Smooth muscle cell (in vitro differentiated cells): Measurements from ENCODE around the gene FOXJ3. TPM values are rescaled to one million over a fixed set of nuclear protein-coding genes. Genes with fewer than 3 reads are reported as not detected.

ENCODE experiments used
- DNase-seq: peaks from one replicate; lab custom pipeline; 2025; ENCODE audit not compliant: unreplicated experiment; lab: John Stamatoyannopoulos, UW
- H2AFZ ChIP-seq: fragments of 200-600 bp; sonication (generic); 2 replicates; pipeline ENCODE4 v1.6.0; 2016; ENCODE audit warnings: antibody characterized with exemption, low read depth, mild to moderate bottlenecking
- H3F3A ChIP-seq: fragments of 200-600 bp; sonication (generic); 2 replicates; pipeline ENCODE4 v1.6.0; 2017; ENCODE audit warnings: antibody characterized with exemption, low read depth
- H3K27ac ChIP-seq: fragments of 200-600 bp; sonication (generic); 2 replicates; pipeline ENCODE4 v1.5.1; 2016; ENCODE audit warnings: low read depth, mild to moderate bottlenecking
- H3K27me3 ChIP-seq: fragments of 200-600 bp; sonication (generic); 2 replicates; pipeline ENCODE4 v1.6.1; 2016; ENCODE audit warnings: low read depth, mild to moderate bottlenecking
- H3K36me3 ChIP-seq: fragments of 200-600 bp; sonication (generic); 2 replicates; pipeline ENCODE4 v1.5.1; 2016; ENCODE audit warnings: low read depth
- H3K4me1 ChIP-seq: fragments of 200-600 bp; sonication (generic); 2 replicates; pipeline ENCODE4 v1.5.1; 2016; ENCODE audit warnings: low read depth
- H3K4me2 ChIP-seq: fragments of 200-600 bp; sonication (generic); 2 replicates; pipeline ENCODE4 v1.6.0; 2016; ENCODE audit warnings: mild to moderate bottlenecking
- H3K4me3 ChIP-seq: fragments of 200-600 bp; sonication (generic); 2 replicates; pipeline ENCODE4 v1.5.1; 2016; ENCODE audit warnings: mild to moderate bottlenecking
- H3K79me2 ChIP-seq: fragments of 200-600 bp; sonication (generic); 2 replicates; pipeline ENCODE4 v1.6.0; 2016; ENCODE audit warnings: low read depth, mild to moderate bottlenecking
- H3K9ac ChIP-seq: fragments of 200-600 bp; sonication (generic); 2 replicates; pipeline ENCODE4 v1.6.0; 2016; ENCODE audit warnings: low read depth
- H3K9me3 ChIP-seq: fragments of 200-600 bp; sonication (generic); replicated peaks from 2 replicates; pipeline ENCODE4 v1.5.1; 2016; ENCODE audit warnings: low read depth
- H4K20me1 ChIP-seq: fragments of 200-600 bp; sonication (generic); 2 replicates; pipeline ENCODE4 v1.6.0; 2016; ENCODE audit warnings: low read depth
- CTCF ChIP-seq: fragments of 200-600 bp; sonication (generic); IDR thresholded peaks from 2 replicates; pipeline ENCODE4 v1.5.1; 2017; ENCODE audit warnings: borderline replicate concordance, mild to moderate bottlenecking, antibody characterized with exemption; ENCODE audit not compliant: insufficient read depth, poor library complexity, severe bottlenecking
- WGBS: methylation state at CpG from one replicate; pipeline ENCODE4 v1.1.7; 2016; ENCODE audit warnings: low lambda C conversion rate; 5-methylcytosine and 5-hydroxymethylcytosine counted together
- polyA plus RNA-seq: library from polyadenylated mRNA; unstranded; fragments of >200 nt; fragmentation: Nextera tagmentation; extraction: Ambion mirVana; gene quantifications from 2 replicates; pipeline ENCODE4 v1.2.1, GENCODE V29; 2016
- total RNA-seq: library from RNA; depleted of rRNA; stranded (reverse); fragments of >200 nt; gene quantifications from 2 replicates; pipeline ENCODE4 v1.2.3, GENCODE V29; 2014

FOXJ3 gene
- total and polyA plus RNA-seq, 2 experiments from 2014 or later: 19.3 to 40.9 TPM

GRCh38 chr1:42158189-42158588, 176.8 kb downstream of the FOXJ3 start:
- H3K9ac ChIP-seq: no peak overlapping the region
- WGBS: 82% methylated on average over 2 of the region's 2 CpGs
- H3K9me3 ChIP-seq: peaks cover 2% of the 10 kb centered on the region
- no peaks in the 10 kb centered on the region for H3K27me3 ChIP-seq
- DNase-seq: no peak
- H3K36me3 ChIP-seq: no peaks in the 10 kb centered on the region
- no peaks in the 10 kb centered on the region for H3K79me2 ChIP-seq
- no peaks in the 10 kb centered on the region for H3K4me1 ChIP-seq
- H3K27ac ChIP-seq: no peak overlapping the region
- no peak for TF ChIP-seq CTCF
- no peak overlapping the region for H3K4me3 ChIP-seq
- H3K4me2 ChIP-seq: no peak overlapping the region
- no peaks in the 10 kb centered on the region for H3F3A ChIP-seq
- H2AFZ ChIP-seq: no peak overlapping the region
- no peaks in the 10 kb centered on the region for H4K20me1 ChIP-seq

- H4K20me1 ChIP-seq: no peaks in the 10 kb centered on the region
- DNase-seq: no peak
- H3K36me3 ChIP-seq: no peaks in the 10 kb centered on the region
- H2AFZ ChIP-seq: no peak overlapping the region
- H3K9me3 ChIP-seq: peaks cover 2% of the 10 kb centered on the region
- H3K4me1 ChIP-seq: no peaks in the 10 kb centered on the region
- H3K27ac ChIP-seq: no peak overlapping the region
- H3K9ac ChIP-seq: no peak overlapping the region
- no peaks in the 10 kb centered on the region for H3F3A ChIP-seq
- no peak overlapping the region for H3K4me2 ChIP-seq
- no peak overlapping the region for H3K4me3 ChIP-seq
- TF ChIP-seq CTCF: no peak
- H3K27me3 ChIP-seq: no peaks in the 10 kb centered on the region
- no peaks in the 10 kb centered on the region for H3K79me2 ChIP-seq
- WGBS: 78% methylated on average over 7 of the region's 7 CpGs
These were observed 177.4 kb downstream of the FOXJ3 start for GRCh38 chr1:42157667-42158066.

- no peak for TF ChIP-seq CTCF
- H3K9me3 ChIP-seq: no peaks in the 10 kb centered on the region
- H3K36me3 ChIP-seq: no peaks in the 10 kb centered on the region
- H3K27me3 ChIP-seq: peaks cover 16% of the 10 kb centered on the region
- H3K27ac ChIP-seq: no peak overlapping the region
- 90% methylated on average over 12 of the region's 12 CpGs for WGBS
- H3F3A ChIP-seq: no peaks in the 10 kb centered on the region
- no peaks in the 10 kb centered on the region for H4K20me1 ChIP-seq
- DNase-seq: no peak
- H2AFZ ChIP-seq: no peak overlapping the region
- H3K4me3 ChIP-seq: no peak overlapping the region
- no peaks in the 10 kb centered on the region for H3K4me1 ChIP-seq
- H3K79me2 ChIP-seq: no peaks in the 10 kb centered on the region
- H3K9ac ChIP-seq: no peak overlapping the region
- H3K4me2 ChIP-seq: no peak overlapping the region
These were observed 179.7 kb downstream of the FOXJ3 start for GRCh38 chr1:42155362-42155761.

DNA sequence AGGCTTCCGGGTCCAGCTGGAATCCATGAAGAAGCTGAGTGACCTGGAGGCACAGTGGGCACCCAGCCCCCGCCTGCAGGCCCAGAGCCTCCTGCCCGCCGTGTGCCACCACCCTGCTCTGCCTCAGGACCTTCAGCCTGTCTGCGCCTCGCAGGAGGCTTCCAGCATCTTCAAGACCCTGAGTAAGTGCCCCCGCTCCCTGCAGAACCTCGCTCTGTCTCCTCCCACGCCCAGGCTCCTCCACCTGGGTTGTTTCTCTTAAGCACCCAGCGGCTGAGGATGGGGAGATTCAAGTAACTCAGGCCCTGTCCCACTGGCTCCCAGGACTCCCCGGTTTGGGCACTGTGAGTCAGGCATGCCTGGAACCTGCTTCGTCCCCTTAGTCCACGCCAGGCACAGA, 180.3 kb downstream of the FOXJ3 start:
- no peaks in the 10 kb centered on the region for H3K4me1 ChIP-seq
- no peaks in the 10 kb centered on the region for H4K20me1 ChIP-seq
- H3K4me3 ChIP-seq: no peak overlapping the region
- TF ChIP-seq CTCF: no peak
- no peak overlapping the region for H2AFZ ChIP-seq
- no peak overlapping the region for H3K9ac ChIP-seq
- no peak for DNase-seq
- H3K36me3 ChIP-seq: no peaks in the 10 kb centered on the region
- 90% methylated on average over 13 of the region's 13 CpGs for WGBS
- no peaks in the 10 kb centered on the region for H3K9me3 ChIP-seq
- H3K4me2 ChIP-seq: no peak overlapping the region
- no peaks in the 10 kb centered on the region for H3F3A ChIP-seq
- H3K79me2 ChIP-seq: no peaks in the 10 kb centered on the region
- H3K27me3 ChIP-seq: peaks cover 23% of the 10 kb centered on the region
- H3K27ac ChIP-seq: no peak overlapping the region
